Activated CD4-positive, alpha-beta memory T cell treated with anti-CD3 and anti-CD28 coated beads, Interleukin-2, amount 10 ng/mL, durations not matched to agents 7 days and 5 days (primary cell): ENCODE data around the gene TACSTD2. TPM values are rescaled to one million over a fixed set of nuclear protein-coding genes. Genes with fewer than 3 reads are reported as not detected.
A peak's percentile ranks its signal among the peaks of the same experiment; 100 is the strongest.
"Not testable (repeated sequence)": the region's sequence is repeated elsewhere in the genome, so short reads cannot be mapped to it uniquely, and the experiment has no call there.

Experiments
- CTCF ChIA-PET: fragments of 350-600 bp; sonication (Branson Sonifier 250); formaldehyde crosslinking; loops from one replicate; lab custom pipeline; 2021; ENCODE audit warnings: antibody characterized with exemption, inconsistent platforms; lab: Charles Lee
- POLR2A ChIA-PET: fragments of 350-600 bp; sonication (Branson Sonifier 250); formaldehyde crosslinking; loops from one replicate; lab custom pipeline; 2021; ENCODE audit warnings: antibody characterized with exemption; lab: Charles Lee
- DNase-seq: peaks from one replicate; pipeline ENCODE4 v3.0.0-alpha.2; 2020
- H3K27ac Mint-ChIP-seq: one replicate; pipeline ENCODE4 v1.8.0; 2021; ENCODE audit warnings: mild to moderate bottlenecking, mixed read lengths
- H3K27me3 Mint-ChIP-seq: one replicate; pipeline ENCODE4 v1.8.0; 2021; ENCODE audit warnings: mixed read lengths
- H3K36me3 Mint-ChIP-seq: one replicate; pipeline ENCODE4 v1.8.0; 2021; ENCODE audit warnings: low read depth, mixed read lengths
- H3K4me1 Mint-ChIP-seq: one replicate; pipeline ENCODE4 v1.8.0; 2021; ENCODE audit warnings: mixed read lengths
- H3K4me3 Mint-ChIP-seq: one replicate; pipeline ENCODE4 v1.8.0; 2021; ENCODE audit warnings: mild to moderate bottlenecking, mixed read lengths
- H3K9me3 Mint-ChIP-seq: one replicate; pipeline ENCODE4 v1.8.0; 2021; ENCODE audit warnings: mixed read lengths
- total RNA-seq, 2 experiments: library from RNA; stranded (reverse); gene quantifications; one replicate each; pipeline ENCODE4 v1.2.3, GENCODE V29; 2021

The TACSTD2 gene
- total RNA-seq, 2 experiments from 2014 or later, result not detected

GRCh38 chr1:58584082-58584895 is 7.2 kb upstream of the TACSTD2 start:
- Mint-ChIP-seq H3K4me3 (no peak overlapping the region), H3K36me3 (no peaks in the 10 kb centered on the region), H3K9me3 (no peaks in the 10 kb centered on the region), H3K27me3 (peaks cover 49% of the 10 kb centered on the region), H3K27ac (no peak overlapping the region), H3K4me1 (peaks cover 18% of the 10 kb centered on the region)
- DNase-seq, result no peak
- ChIA-PET CTCF (no interaction called here), POLR2A (no interaction called here)

GRCh38 chr1:58583496-58583895 is 6.4 kb upstream of the TACSTD2 start:
- no peak for DNase-seq
- Mint-ChIP-seq H3K27ac (no peak overlapping the region), H3K27me3 (peaks cover 52% of the 10 kb centered on the region), H3K36me3 (no peaks in the 10 kb centered on the region), H3K4me3 (no peak overlapping the region), H3K4me1 (peaks cover 18% of the 10 kb centered on the region), H3K9me3 (no peaks in the 10 kb centered on the region)
- CTCF ChIA-PET, result no interaction called here
- POLR2A ChIA-PET, result no interaction called here

GRCh38 chr1:58582143-58582542 is 5.1 kb upstream of the TACSTD2 start:
- peaks cover 58% of the 10 kb centered on the region for H3K27me3 Mint-ChIP-seq
- CTCF ChIA-PET, H3K9me3 Mint-ChIP-seq, H3K4me3 Mint-ChIP-seq, DNase-seq, H3K27ac Mint-ChIP-seq, H3K36me3 Mint-ChIP-seq, POLR2A ChIA-PET: not testable (repeated sequence)
- peaks cover 28% of the 10 kb centered on the region for H3K4me1 Mint-ChIP-seq

GRCh38 chr1:58581641-58582040 is 4.6 kb upstream of the TACSTD2 start:
- Mint-ChIP-seq H3K36me3 (peaks cover 3% of the 10 kb centered on the region), H3K4me3 (no peak overlapping the region), H3K4me1 (peaks cover 28% of the 10 kb centered on the region), H3K27me3 (peaks cover 55% of the 10 kb centered on the region), H3K27ac (no peak overlapping the region), H3K9me3 (no peaks in the 10 kb centered on the region)
- CTCF ChIA-PET, result no interaction called here
- no peak for DNase-seq
- POLR2A ChIA-PET, result no interaction called here

GRCh38 chr1:58580186-58580585 is 3.1 kb upstream of the TACSTD2 start:
- peaks cover 3% of the 10 kb centered on the region for H3K36me3 Mint-ChIP-seq

GRCh38 chr1:58577654-58578030 is 590 bp upstream of the TACSTD2 start:
- no peaks in the 10 kb centered on the region for H3K9me3 Mint-ChIP-seq
- H3K4me3 Mint-ChIP-seq, result peak overlapping the region; percentile 16
- peaks cover 63% of the 10 kb centered on the region for H3K27me3 Mint-ChIP-seq
- H3K4me1 Mint-ChIP-seq, result peaks cover 36% of the 10 kb centered on the region
- DNase-seq, result no peak
- CTCF ChIA-PET, result no interaction called here
- POLR2A ChIA-PET, result no interaction called here
- H3K36me3 Mint-ChIP-seq, result peaks cover 3% of the 10 kb centered on the region
- H3K27ac Mint-ChIP-seq, result peak overlapping the region; percentile 3

More at GRCh38 chr1:58580186-58580585, 3.1 kb upstream of the TACSTD2 start:
- peaks cover 57% of the 10 kb centered on the region for H3K27me3 Mint-ChIP-seq
- ChIA-PET CTCF (interaction anchor here (1.2 kb wide), 1 partner anchor 15 kb away, joined by 3 read pairs; no protein-coding TSS in a partner anchor), POLR2A (no interaction called here)
- H3K27ac Mint-ChIP-seq, result no peak overlapping the region
- no peak overlapping the region for H3K4me3 Mint-ChIP-seq
- H3K9me3 Mint-ChIP-seq, result no peaks in the 10 kb centered on the region
- peaks cover 35% of the 10 kb centered on the region for H3K4me1 Mint-ChIP-seq
- DNase-seq, result no peak

- Mint-ChIP-seq H3K27me3 (peaks cover 75% of the 10 kb centered on the region), H3K36me3 (peaks cover 3% of the 10 kb centered on the region), H3K4me1 (peaks cover 36% of the 10 kb centered on the region)
These were observed 726 bp downstream of the TACSTD2 start for GRCh38 chr1:58576325-58576726.

GRCh38 chr1:58575551-58576324 is 1.3 kb downstream of the TACSTD2 start:
- Mint-ChIP-seq H3K27ac (no peak overlapping the region), H3K27me3 (peaks cover 76% of the 10 kb centered on the region), H3K36me3 (peaks cover 3% of the 10 kb centered on the region), H3K9me3 (no peaks in the 10 kb centered on the region), H3K4me1 (peaks cover 36% of the 10 kb centered on the region), H3K4me3 (no peak overlapping the region)
- CTCF ChIA-PET, result interaction anchor here (1.4 kb wide), 1 partner anchor 60 kb away, joined by 3 read pairs; no protein-coding TSS in a partner anchor
- no peak for DNase-seq
- POLR2A ChIA-PET, result no interaction called here

More at GRCh38 chr1:58576325-58576726, 726 bp downstream of the TACSTD2 start:
- no peak for DNase-seq
- CTCF ChIA-PET, result no interaction called here
- Mint-ChIP-seq H3K4me3 (peak overlapping the region; percentile 52), H3K9me3 (no peaks in the 10 kb centered on the region), H3K27ac (no peak overlapping the region)
- POLR2A ChIA-PET, result no interaction called here

GRCh38 chr1:58574816-58575215 is 2.2 kb downstream of the TACSTD2 start:
- H3K36me3 Mint-ChIP-seq, result peaks cover 3% of the 10 kb centered on the region
- H3K4me3 Mint-ChIP-seq, result no peak overlapping the region
- H3K27ac Mint-ChIP-seq, result no peak overlapping the region
- DNase-seq, result no peak
- ChIA-PET POLR2A (no interaction called here), CTCF (interaction anchor here (1.4 kb wide), 2 partner anchors 59 to 77 kb away, joined by 3 read pairs; no protein-coding TSS in a partner anchor)
- H3K27me3 Mint-ChIP-seq, result peaks cover 79% of the 10 kb centered on the region
- H3K4me1 Mint-ChIP-seq, result peaks cover 36% of the 10 kb centered on the region
- no peaks in the 10 kb centered on the region for H3K9me3 Mint-ChIP-seq

- peaks cover 36% of the 10 kb centered on the region for H3K4me1 Mint-ChIP-seq
- ChIA-PET POLR2A (interaction anchor here (0.8 kb wide), 1 partner anchor 27 kb away, joined by 3 read pairs; the partner anchor contains the start of gene OMA1), CTCF (interaction anchor here (1.4 kb wide), 1 partner anchor 78 kb away, joined by 3 read pairs; no protein-coding TSS in a partner anchor)
- DNase-seq, result peak; percentile 52
- peaks cover 3% of the 10 kb centered on the region for H3K36me3 Mint-ChIP-seq
- peaks cover 77% of the 10 kb centered on the region for H3K27me3 Mint-ChIP-seq
- H3K4me3 Mint-ChIP-seq, result no peak overlapping the region
- H3K9me3 Mint-ChIP-seq, result no peaks in the 10 kb centered on the region
- no peak overlapping the region for H3K27ac Mint-ChIP-seq
These were observed 3.1 kb downstream of the TACSTD2 start for GRCh38 chr1:58573705-58574591.

- no peaks in the 10 kb centered on the region for H3K9me3 Mint-ChIP-seq
- peaks cover 80% of the 10 kb centered on the region for H3K27me3 Mint-ChIP-seq
- peaks cover 34% of the 10 kb centered on the region for H3K4me1 Mint-ChIP-seq
- H3K27ac Mint-ChIP-seq, result no peak overlapping the region
- DNase-seq, result no peak
- ChIA-PET CTCF (no interaction called here), POLR2A (interaction anchor here (0.8 to 1.0 kb wide), 2 partner anchors 26 to 27 kb away, joined by 3 to 5 read pairs; partner anchors contain the start of gene OMA1)
- H3K4me3 Mint-ChIP-seq, result no peak overlapping the region
- peaks cover 3% of the 10 kb centered on the region for H3K36me3 Mint-ChIP-seq
These were observed 3.9 kb downstream of the TACSTD2 start for GRCh38 chr1:58573138-58573537.

GRCh38 chr1:58572690-58573089 is 4.4 kb downstream of the TACSTD2 start:
- H3K4me3 Mint-ChIP-seq, result no peak overlapping the region
- no peak overlapping the region for H3K27ac Mint-ChIP-seq
- no peak for DNase-seq
- H3K4me1 Mint-ChIP-seq, result peaks cover 29% of the 10 kb centered on the region
- no peaks in the 10 kb centered on the region for H3K9me3 Mint-ChIP-seq
- CTCF ChIA-PET, result no interaction called here
- peaks cover 77% of the 10 kb centered on the region for H3K27me3 Mint-ChIP-seq
- peaks cover 3% of the 10 kb centered on the region for H3K36me3 Mint-ChIP-seq
- POLR2A ChIA-PET, result interaction anchor here (1.0 kb wide), 1 partner anchor 26 kb away, joined by 5 read pairs; the partner anchor contains the start of gene OMA1
